ENCODE data around the gene UQCC3.
"Not testable (repeated sequence)": the region's sequence is repeated elsewhere in the genome, so short reads cannot be mapped to it uniquely, and the experiment has no call there.

UQCC3 gene

GRCh38 chr11:62671608-62672389, at the start of gene UQCC3, which contains the start of gene LBHD1:
Gene UQCC3 (plus strand): TSS chr11:62671673. CDS start chr11:62671746, 73 bp downstream.
Gene LBHD1 (minus strand): TSS chr11:62672267. CDS start chr11:62670031, 2,236 bp downstream.
- DNase-seq = peak; percentile 83

- DNase-seq = no peak
Observed at GRCh38 chr11:62622476-62623089, 48.9 kb upstream of the UQCC3 start.

GRCh38 chr11:62627713-62628112, 43.8 kb upstream of the UQCC3 start:
- no peak for DNase-seq

- DNase-seq = no peak
Observed at GRCh38 chr11:62632492-62632891, 39.0 kb upstream of the UQCC3 start.

GRCh38 chr11:62644220-62644619, 27.3 kb upstream of the UQCC3 start:
- DNase-seq = no peak

GRCh38 chr11:62645671-62645945, 25.9 kb upstream of the UQCC3 start:
- DNase-seq = no peak

GRCh38 chr11:62645946-62646824, 25.3 kb upstream of the UQCC3 start, which contains the start of gene GANAB:
Gene GANAB (minus strand): TSS chr11:62646613. CDS start chr11:62646599, 14 bp downstream.
- peak; percentile 99 for DNase-seq

- DNase-seq = no peak
Observed at GRCh38 chr11:62646825-62647608, 24.5 kb upstream of the UQCC3 start.

GRCh38 chr11:62647609-62648005, 23.9 kb upstream of the UQCC3 start:
- DNase-seq = no peak

- no peak for DNase-seq
Observed at GRCh38 chr11:62648185-62648966, 23.1 kb upstream of the UQCC3 start.

- DNase-seq = no peak
Observed at GRCh38 chr11:62648967-62649364, 22.5 kb upstream of the UQCC3 start.

GRCh38 chr11:62649486-62649885, 22.0 kb upstream of the UQCC3 start:
- DNase-seq = no peak

- not testable (repeated sequence) for DNase-seq
Observed at GRCh38 chr11:62650283-62650682, 21.2 kb upstream of the UQCC3 start.

GRCh38 chr11:62652161-62653006, 19.1 kb upstream of the UQCC3 start:
- DNase-seq = peak; percentile 75

GRCh38 chr11:62654297-62654696, 17.2 kb upstream of the UQCC3 start:
- DNase-seq = no peak

- no peak for DNase-seq
Observed at GRCh38 chr11:62656796-62657429, 14.6 kb upstream of the UQCC3 start.

GRCh38 chr11:62664405-62665074, 6.9 kb upstream of the UQCC3 start:
- peak; percentile 62 for DNase-seq

GRCh38 chr11:62665075-62665598, 6.3 kb upstream of the UQCC3 start, which contains the start of the genes C11orf98 and CSKMT:
Gene C11orf98 (minus strand): TSS chr11:62665210. CDS start chr11:62665169, 41 bp downstream.
Gene CSKMT (plus strand): TSS chr11:62665312. CDS start chr11:62665880, 568 bp downstream.
- DNase-seq = peak; percentile 97

- DNase-seq = peak; percentile 71
Observed at GRCh38 chr11:62665599-62666258, 5.7 kb upstream of the UQCC3 start.

Measured in CD4-positive, alpha-beta T cell treated with Interleukin-10 for 1 hour (primary cell).